Measurements from ENCODE around the gene ELANE.

DNA sequence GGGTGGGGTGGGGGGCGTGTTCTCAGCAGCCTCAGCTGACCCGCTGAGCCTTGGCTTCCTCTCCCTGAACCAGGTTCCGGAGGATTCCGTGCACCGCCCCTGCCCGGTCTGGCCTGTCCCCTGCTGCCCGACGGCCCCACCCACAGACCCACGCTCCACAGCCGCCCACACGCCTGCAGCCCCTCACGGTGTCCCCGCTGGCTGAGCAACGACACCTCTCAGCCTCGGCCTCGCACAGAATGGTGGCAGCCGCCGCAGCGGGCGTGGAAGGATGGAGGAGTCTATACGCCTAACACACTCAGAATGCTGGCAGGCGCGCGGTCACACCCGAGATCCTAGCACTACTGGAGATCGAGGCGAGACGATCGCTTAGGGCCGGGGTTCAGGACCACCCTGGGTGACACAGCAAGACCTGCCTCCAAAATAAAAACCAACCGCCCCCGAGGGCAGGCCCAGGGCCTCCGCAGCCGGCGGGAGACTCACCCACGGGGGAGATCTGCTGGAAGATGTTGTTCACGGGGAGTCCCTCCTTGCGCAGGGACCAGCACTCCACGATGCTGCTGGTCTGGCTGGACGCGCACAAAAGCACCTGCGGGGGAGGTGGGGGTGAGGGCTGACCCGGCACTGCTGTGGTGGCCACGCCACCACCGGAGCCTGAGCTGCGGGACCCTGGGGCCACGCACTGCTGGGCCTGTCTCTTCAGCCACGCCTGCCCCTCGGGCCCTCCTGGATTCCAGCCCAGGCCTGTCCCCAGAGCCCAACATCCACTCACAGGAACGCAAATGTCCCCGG is 32.5 kb downstream of the ELANE start:
- TF ChIP-seq, protein P1, sequence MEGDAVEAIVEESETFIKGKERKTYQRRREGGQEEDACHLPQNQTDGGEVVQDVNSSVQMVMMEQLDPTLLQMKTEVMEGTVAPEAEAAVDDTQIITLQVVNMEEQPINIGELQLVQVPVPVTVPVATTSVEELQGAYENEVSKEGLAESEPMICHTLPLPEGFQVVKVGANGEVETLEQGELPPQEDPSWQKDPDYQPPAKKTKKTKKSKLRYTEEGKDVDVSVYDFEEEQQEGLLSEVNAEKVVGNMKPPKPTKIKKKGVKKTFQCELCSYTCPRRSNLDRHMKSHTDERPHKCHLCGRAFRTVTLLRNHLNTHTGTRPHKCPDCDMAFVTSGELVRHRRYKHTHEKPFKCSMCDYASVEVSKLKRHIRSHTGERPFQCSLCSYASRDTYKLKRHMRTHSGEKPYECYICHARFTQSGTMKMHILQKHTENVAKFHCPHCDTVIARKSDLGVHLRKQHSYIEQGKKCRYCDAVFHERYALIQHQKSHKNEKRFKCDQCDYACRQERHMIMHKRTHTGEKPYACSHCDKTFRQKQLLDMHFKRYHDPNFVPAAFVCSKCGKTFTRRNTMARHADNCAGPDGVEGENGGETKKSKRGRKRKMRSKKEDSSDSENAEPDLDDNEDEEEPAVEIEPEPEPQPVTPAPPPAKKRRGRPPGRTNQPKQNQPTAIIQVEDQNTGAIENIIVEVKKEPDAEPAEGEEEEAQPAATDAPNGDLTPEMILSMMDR (IDR thresholded peaks at IDR 0.05 in 8 of 11, conservative IDR thresholded peaks at IDR 0.05 in 3 of 11), result no peak
- TF ChIP-seq POLR2A (IDR thresholded peaks at IDR 0.05), result no peak
